Endodermal cell (in vitro differentiated cells): Measurements from ENCODE around the gene AGAP3. TPM values are rescaled to one million over a fixed set of nuclear protein-coding genes. Genes with fewer than 3 reads are reported as not detected.
A peak's percentile ranks its signal among the peaks of the same experiment; 100 is the strongest.

Experiments used
- DNase-seq: peaks from one replicate; pipeline ENCODE4 v3.0.0-alpha.2; 2017
- H3K27ac ChIP-seq: 2 replicates; pipeline ENCODE4 v1.5.1; 2013; ENCODE audit warnings: mild to moderate bottlenecking, low read depth, low read length, moderate library complexity
- H3K27me3 ChIP-seq: 2 replicates; pipeline ENCODE4 v1.6.1; 2013; ENCODE audit warnings: mild to moderate bottlenecking, low read length, moderate library complexity; ENCODE audit not compliant: insufficient read depth, control insufficient read depth, poor library complexity, severe bottlenecking
- H3K36me3 ChIP-seq: 2 replicates; pipeline ENCODE4 v1.7.0; 2013; ENCODE audit warnings: mild to moderate bottlenecking, low read length, moderate library complexity; ENCODE audit not compliant: control insufficient read depth, insufficient read depth
- H3K4me1 ChIP-seq: one replicate; pipeline ENCODE4 v1.7.0; 2013; ENCODE audit warnings: low read length; ENCODE audit not compliant: control insufficient read depth, insufficient read depth
- H3K4me3 ChIP-seq: 2 replicates; pipeline ENCODE4 v1.5.1; 2013; ENCODE audit warnings: mild to moderate bottlenecking, low read length, moderate library complexity
- H3K9ac ChIP-seq: 2 replicates; pipeline ENCODE4 v1.6.1; 2013; ENCODE audit warnings: mild to moderate bottlenecking, low read length, moderate library complexity; ENCODE audit not compliant: poor library complexity, severe bottlenecking; ENCODE audit errors: extremely low read depth
- H3K9me3 ChIP-seq: 2 replicates; pipeline ENCODE4 v1.6.1; 2013; ENCODE audit warnings: mild to moderate bottlenecking, low read length, moderate library complexity; ENCODE audit not compliant: control insufficient read depth
- H3K27ac Mint-ChIP-seq: 2 replicates; pipeline ENCODE4 v1.8.0; 2020; ENCODE audit warnings: mixed read lengths
- H3K27me3 Mint-ChIP-seq: 2 replicates; pipeline ENCODE4 v1.8.0; 2021; ENCODE audit warnings: mild to moderate bottlenecking, mixed read lengths; ENCODE audit not compliant: insufficient read depth
- H3K36me3 Mint-ChIP-seq: 2 replicates; pipeline ENCODE4 v1.8.0; 2020; ENCODE audit warnings: low read depth, mixed read lengths
- H3K4me1 Mint-ChIP-seq: 2 replicates; pipeline ENCODE4 v1.8.0; 2020; ENCODE audit warnings: mixed read lengths
- H3K4me3 Mint-ChIP-seq: 2 replicates; pipeline ENCODE4 v1.8.0; 2020; ENCODE audit warnings: mild to moderate bottlenecking, moderate library complexity, mixed read lengths
- H3K9me3 Mint-ChIP-seq: 2 replicates; pipeline ENCODE4 v1.8.0; 2020; ENCODE audit warnings: mild to moderate bottlenecking, mixed read lengths
- CTCF ChIP-seq: fragments of 200-600 bp; sonication (generic); conservative IDR thresholded peaks from 2 replicates; pipeline ENCODE4 v1.5.0; 2021; ENCODE audit warnings: antibody characterized with exemption, mild to moderate bottlenecking
- WGBS, 2 experiments: methylation state at CpG; one replicate each; pipeline versions ENCODE4 v1.1.5 to v1.1.7; 2013; ENCODE audit warnings: missing lambda C conversion rate in 2 of 2, mixed read lengths in 1 of 2; ENCODE audit not compliant: insufficient coverage in 1 of 2, insufficient read length in 1 of 2; 5-methylcytosine and 5-hydroxymethylcytosine counted together
- total RNA-seq, 2 donors: library from RNA; stranded (reverse); fragmentation: NEBNext Ultra II Directional in 1 of 2; extraction: Animal tissue kit (Norgen Biotek cat#: 25700) in 1 of 2; gene quantifications; 2 replicates in 1 of 2; 3 replicates in 1 of 2; pipeline ENCODE4 v1.2.1, GENCODE V29; 2021

AGAP3 gene
- total RNA-seq, 2 donors from 2014 or later: 113 to 116 TPM

- peaks cover 10% of the 10 kb centered on the region for H3K9me3 Mint-ChIP-seq
- DNase-seq: no peak
- H3K4me3 Mint-ChIP-seq: peak overlapping the region; percentile 32
Measured at GRCh38 chr7:151168787-151169162, 82.5 kb downstream of the AGAP3 start.

GRCh38 chr7:151172273-151173141 lies 86.2 kb downstream of the AGAP3 start:
- H3K36me3 Mint-ChIP-seq: peaks cover 2% of the 10 kb centered on the region
- Histone ChIP-seq H3K4me1 (no peaks in the 10 kb centered on the region), H3K27me3 (peaks cover 59% of the 10 kb centered on the region), H3K9me3 (peaks cover 7% of the 10 kb centered on the region), H3K4me3 (no peak overlapping the region), H3K9ac (no peak overlapping the region), H3K36me3 (no peaks in the 10 kb centered on the region), H3K27ac (no peak overlapping the region)
- peak; percentile 93 for DNase-seq
- H3K27ac Mint-ChIP-seq: no peak overlapping the region
- WGBS, 2 experiments: 36 to 46% methylated on average over 24 to 42 of the region's 42 CpGs
- TF ChIP-seq CTCF: peak; percentile 100
- peaks cover 9% of the 10 kb centered on the region for H3K4me1 Mint-ChIP-seq
- H3K9me3 Mint-ChIP-seq: peaks cover 19% of the 10 kb centered on the region
- no peak overlapping the region for H3K4me3 Mint-ChIP-seq
- H3K27me3 Mint-ChIP-seq: peaks cover 93% of the 10 kb centered on the region

More at GRCh38 chr7:151168787-151169162, 82.5 kb downstream of the AGAP3 start:
- H3K27ac ChIP-seq: no peak overlapping the region
- TF ChIP-seq CTCF: no peak
- no peak overlapping the region for H3K27ac Mint-ChIP-seq
- H3K36me3 ChIP-seq: no peaks in the 10 kb centered on the region
- WGBS, 2 experiments: 22 to 30% methylated on average over 4 to 10 of the region's 10 CpGs
- H3K27me3 ChIP-seq: peaks cover 85% of the 10 kb centered on the region
- H3K4me3 ChIP-seq: no peak overlapping the region
- H3K4me1 Mint-ChIP-seq: peaks cover 9% of the 10 kb centered on the region
- H3K4me1 ChIP-seq: no peaks in the 10 kb centered on the region
- no peaks in the 10 kb centered on the region for H3K36me3 Mint-ChIP-seq
- peaks cover 58% of the 10 kb centered on the region for H3K27me3 Mint-ChIP-seq
- no peak overlapping the region for H3K9ac ChIP-seq
- peaks cover 7% of the 10 kb centered on the region for H3K9me3 ChIP-seq

- H3K27ac Mint-ChIP-seq: no peak overlapping the region
Measured at GRCh38 chr7:151173386-151174245, 87.3 kb downstream of the AGAP3 start.

More at GRCh38 chr7:151173386-151174245, 87.3 kb downstream of the AGAP3 start:
- peaks cover 5% of the 10 kb centered on the region for H3K4me1 Mint-ChIP-seq
- H3K9me3 Mint-ChIP-seq: peaks cover 19% of the 10 kb centered on the region
- peaks cover 50% of the 10 kb centered on the region for H3K27me3 ChIP-seq
- H3K9ac ChIP-seq: no peak overlapping the region
- H3K4me3 Mint-ChIP-seq: no peak overlapping the region
- no peaks in the 10 kb centered on the region for H3K36me3 ChIP-seq
- peaks cover 94% of the 10 kb centered on the region for H3K27me3 Mint-ChIP-seq
- TF ChIP-seq CTCF: no peak
- no peak overlapping the region for H3K27ac ChIP-seq
- peaks cover 7% of the 10 kb centered on the region for H3K9me3 ChIP-seq
- H3K4me1 ChIP-seq: no peaks in the 10 kb centered on the region
- H3K4me3 ChIP-seq: no peak overlapping the region
- peaks cover 2% of the 10 kb centered on the region for H3K36me3 Mint-ChIP-seq
- no peak for DNase-seq
- 92 to 96% methylated on average over 27 to 43 of the region's 43 CpGs for WGBS, 2 experiments
